Measurements from ENCODE around the gene TINAG.

TINAG gene, protein sequence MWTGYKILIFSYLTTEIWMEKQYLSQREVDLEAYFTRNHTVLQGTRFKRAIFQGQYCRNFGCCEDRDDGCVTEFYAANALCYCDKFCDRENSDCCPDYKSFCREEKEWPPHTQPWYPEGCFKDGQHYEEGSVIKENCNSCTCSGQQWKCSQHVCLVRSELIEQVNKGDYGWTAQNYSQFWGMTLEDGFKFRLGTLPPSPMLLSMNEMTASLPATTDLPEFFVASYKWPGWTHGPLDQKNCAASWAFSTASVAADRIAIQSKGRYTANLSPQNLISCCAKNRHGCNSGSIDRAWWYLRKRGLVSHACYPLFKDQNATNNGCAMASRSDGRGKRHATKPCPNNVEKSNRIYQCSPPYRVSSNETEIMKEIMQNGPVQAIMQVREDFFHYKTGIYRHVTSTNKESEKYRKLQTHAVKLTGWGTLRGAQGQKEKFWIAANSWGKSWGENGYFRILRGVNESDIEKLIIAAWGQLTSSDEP

DNA sequence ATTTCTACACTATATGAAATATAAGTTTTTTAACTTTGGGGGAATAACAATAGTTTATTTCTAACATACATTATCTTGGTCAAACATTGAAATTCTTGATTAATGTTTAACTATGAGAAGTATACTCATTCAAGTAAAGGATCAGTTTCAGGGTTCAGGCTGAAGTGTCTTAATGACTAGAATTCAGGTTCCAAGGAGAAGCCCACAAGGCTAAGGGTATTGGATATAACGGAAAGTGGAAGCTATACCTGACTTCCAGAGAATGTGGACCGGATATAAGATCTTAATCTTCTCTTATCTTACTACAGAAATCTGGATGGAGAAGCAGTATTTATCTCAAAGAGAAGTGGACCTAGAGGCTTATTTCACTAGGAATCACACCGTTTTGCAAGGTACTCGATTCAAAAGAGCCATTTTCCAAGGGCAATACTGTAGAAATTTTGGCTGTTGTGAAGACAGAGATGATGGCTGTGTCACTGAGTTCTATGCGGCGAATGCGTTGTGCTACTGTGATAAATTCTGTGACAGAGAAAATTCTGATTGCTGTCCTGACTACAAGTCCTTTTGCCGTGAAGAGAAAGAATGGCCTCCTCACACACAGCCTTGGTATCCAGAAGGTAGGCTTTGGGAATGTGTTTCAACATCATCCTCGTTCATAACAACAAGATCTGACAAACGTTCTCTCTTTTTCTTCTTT lies at the start of gene TINAG:
Gene TINAG (plus strand): TSS at position 153 of the 697 bp plus-strand sequence. CDS start 110 bp downstream, at position 263.
- DNase-seq, result no peak

DNA sequence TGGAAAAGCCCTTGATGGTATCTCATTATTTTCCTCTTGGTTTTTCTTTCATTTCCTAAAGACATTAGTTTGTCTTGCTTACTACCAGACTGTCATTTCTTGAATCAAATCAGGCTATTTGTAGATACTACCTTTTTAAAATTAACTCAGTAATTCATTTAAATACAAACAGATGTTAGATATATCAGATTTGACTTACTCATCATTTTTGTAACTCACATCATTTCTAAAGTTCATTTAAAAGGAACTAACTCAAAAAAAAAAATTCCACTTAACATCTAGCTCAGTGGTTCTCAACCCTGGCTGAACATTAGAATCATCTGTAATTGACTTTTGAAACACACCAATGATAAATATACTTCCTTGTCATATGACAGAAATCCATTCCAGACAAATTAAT lies 48.2 kb upstream of the TINAG start:
- DNase-seq, result no peak

DNA sequence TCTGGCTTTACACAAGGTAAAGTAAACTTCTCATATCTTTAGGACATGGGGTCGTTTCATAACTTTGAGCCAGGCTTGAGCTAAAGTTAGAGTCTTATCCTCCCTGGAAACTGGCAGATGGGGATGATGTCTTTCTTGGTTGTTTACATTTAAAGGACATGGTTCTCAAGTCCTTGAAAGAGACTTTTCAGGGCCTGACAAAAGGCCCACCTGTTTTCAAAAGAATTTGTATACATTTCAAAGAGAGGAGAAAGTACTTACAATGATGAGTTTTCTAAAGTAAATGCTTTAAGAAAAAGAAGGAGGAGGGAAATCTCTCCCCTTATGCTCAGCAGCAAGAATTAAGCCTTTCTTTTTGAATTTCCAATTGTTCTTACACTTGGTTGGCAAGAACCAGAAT lies 45.7 kb upstream of the TINAG start:
- DNase-seq, result no peak

DNA sequence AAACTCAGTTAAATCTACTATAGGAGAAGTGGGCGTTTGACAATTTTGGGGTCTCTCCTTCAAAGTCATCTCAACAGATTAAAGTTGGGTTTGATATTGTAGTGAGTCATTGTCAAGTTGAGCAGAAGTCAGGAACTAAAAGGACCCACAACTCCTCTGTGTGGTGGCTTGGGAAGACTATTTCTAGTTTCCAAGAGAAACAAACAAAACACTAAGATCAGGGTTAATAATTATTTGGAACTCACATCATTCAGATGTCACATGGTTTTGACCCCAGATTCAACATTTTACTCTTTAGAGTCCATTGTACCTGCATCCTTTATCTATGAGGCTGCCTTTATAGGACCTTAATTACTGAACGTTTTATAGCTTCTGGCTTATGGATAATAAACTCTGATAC lies 45.3 kb upstream of the TINAG start:
- DNase-seq, result no peak

DNA sequence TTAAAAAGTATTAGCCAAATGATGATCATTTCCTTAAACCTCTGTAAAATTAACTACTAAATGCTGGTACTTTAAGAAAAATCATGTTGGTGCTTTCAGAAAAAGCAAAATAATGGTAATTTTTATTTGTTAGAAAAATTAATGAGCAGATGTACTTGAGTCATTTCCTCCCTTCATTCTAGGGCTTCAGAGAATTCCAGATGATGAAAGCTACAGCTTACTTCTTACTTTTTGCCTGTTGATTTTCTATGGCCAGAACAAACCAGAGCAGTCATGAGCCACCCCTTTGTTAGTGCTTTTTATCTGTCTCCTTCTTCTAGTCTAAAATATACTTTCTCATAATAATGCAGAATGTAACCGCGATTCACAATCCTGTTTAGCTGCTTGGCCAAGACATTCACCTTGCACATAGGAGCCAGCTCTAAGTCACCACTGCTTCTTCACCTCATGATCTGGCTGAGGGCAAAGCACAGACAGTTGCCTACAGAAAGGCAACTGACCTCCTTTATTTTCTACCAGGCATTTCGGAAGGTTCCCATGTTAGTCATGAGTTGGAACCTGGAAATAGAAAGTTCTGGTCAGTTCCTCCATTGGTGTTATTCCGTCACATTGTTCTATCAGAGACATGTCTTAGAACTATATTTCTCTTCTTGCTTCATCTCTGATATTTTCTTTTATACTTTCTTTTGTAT lies 43.5 kb upstream of the TINAG start:
- no peak for DNase-seq

DNA sequence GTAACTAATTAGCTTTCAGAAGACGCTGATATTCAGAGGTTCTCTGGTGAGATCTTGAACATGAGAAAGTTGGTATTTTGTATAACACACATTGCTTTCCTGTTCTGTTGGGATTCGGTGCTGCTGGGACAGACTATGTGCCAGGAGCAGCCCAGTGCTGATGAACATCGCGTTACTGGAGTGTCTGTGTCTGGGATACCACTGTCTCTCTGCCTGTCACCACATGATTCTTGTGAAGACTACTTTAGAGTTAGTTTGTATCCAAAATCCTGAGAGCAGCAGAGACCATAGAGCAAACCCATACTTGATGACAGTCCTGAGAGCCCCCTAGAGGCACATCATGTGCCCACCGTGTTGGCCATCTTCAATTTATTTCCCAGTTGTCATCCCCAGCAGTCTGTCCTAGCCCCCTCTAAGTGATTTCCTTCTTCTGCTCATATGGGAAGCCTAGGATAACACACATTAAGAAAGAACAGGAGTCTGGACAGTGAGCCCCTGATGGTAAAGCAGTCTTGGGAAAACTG lies 41.8 kb upstream of the TINAG start:
- no peak for DNase-seq

DNA sequence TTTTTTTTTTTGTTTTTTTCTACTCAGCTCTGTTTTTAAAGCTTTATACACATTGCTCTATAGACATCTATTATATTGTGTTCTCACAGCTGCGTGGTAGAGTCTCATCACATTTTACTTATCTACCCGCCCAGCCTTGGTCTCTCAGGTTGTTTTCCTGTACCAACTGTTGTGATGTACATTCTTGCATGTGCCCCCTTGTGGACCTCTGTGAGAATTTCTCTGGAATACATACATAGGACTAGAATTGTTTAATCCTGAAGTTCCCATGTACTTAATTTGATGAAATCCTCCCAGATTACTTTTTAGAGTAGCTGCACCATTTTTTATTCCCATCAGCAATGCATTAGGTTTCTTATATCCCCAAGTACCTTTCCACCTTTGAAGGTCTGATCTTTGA lies 40.4 kb upstream of the TINAG start:
- DNase-seq, result peak in 1 of 2 donors; percentile 8

DNA sequence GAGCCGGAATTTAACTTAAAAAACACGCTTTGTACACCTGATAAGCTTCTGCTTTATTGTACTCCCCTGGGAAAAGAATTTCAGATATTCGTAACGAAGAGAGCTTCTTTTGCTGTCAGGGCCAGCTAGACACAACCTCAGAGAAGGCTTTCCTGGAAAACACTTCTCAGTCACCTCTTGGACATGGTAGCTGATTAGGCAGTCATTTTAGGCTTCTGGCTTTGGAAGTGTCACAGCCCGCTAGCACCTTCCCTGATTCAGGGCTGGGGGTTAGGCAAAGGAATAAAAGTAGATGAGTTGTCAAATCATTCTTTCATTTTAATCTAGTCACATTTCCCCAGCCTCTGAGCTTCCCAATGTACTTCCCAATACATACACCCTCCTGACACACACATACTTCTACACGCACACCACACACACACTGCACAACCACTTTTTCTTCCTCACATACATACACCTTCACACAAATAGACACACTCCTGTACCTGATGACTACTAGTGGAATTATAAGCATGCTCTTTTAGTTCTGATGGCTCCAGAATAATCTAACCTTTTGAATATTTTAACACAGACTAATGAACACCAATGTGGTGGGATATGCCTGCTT lies 34.9 kb upstream of the TINAG start:
- no peak for DNase-seq

DNA sequence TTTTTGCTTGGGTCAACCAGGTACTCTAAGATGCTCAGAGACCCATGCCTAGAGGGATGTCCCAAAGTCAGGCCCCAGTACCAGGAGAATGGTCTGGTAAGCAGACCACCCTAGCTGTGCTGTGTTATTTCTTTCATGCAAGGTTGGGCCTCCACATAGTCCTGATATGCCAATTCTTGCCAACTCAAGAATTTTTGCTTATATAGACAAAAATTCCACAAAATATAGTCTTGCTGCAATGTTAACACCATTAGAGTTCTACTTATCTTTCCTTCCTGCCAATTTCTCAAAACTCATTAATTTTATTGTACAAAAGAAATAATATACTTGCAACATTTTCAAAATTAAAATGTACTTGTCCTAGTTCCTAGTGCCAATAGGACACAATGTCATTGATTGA lies 33.9 kb upstream of the TINAG start:
- DNase-seq, result no peak

DNA sequence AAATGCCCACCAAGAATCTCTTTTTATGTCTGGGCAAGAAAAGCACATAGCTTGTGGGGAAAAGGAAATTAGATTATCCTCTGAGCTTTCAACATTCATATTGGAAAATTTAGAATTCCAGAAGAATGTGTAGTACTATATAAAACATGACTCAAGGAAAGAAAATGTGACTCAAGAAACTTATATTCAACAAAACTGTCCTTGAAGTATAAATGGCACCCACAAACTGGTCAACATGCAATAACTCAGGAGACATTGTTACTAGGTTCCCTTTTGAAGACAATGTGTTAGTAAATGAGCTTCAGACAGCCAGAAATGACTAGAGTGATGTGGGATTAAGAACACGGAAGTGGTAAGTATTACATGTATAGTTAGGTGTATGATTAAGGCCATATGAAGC lies 26.1 kb upstream of the TINAG start:
- DNase-seq, result no peak

DNA sequence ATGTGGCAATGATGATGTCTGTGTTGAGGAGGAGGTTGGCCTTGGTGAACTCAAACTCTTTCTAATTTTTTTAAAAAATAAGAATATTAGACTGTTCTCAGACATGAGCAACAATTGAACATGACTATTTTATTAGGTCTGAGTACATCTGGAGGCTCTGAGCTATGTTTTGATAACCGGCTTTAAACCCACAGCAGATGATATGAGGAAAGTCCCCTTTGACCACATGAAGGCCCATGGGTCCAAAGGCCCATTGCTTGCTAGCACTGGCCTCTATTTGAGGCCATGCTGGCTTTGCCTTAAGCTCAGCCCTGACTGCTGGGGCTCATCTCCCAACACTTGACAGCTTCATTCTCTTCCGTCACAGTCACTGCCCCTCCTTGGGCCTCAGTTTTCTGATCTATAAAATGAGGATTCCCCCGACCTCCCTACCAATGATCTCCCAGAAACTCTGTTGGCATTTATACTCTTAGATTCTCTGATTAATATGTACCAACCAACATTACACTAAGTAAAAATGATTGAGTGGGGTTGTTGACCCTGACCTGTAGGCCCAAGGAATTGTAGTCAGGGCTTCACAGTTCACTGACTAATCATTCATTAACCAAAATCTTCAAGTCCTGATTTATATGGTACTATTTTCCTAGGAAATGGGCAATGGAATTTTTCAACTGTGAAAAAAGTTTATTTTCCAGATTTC lies 23.9 kb upstream of the TINAG start:
- DNase-seq, result no peak

DNA sequence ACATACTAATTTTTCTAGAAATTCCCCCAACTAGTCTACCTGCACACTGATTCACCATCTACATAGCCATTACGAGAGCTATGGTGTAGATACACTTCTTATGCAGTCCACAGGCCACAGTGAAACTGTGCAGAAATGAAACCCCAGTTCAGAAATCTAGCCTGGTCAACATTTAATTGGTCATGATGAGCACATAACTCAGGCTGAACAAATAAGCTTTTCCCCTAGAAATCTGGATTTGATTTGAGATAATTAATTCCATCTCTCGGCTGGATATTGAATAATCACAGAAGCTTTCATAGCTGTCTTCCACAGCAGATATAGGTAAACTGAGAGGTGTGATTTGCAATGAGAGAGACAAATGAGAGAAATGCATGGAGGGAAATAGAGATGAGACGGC lies 22.6 kb upstream of the TINAG start:
- no peak for DNase-seq

DNA sequence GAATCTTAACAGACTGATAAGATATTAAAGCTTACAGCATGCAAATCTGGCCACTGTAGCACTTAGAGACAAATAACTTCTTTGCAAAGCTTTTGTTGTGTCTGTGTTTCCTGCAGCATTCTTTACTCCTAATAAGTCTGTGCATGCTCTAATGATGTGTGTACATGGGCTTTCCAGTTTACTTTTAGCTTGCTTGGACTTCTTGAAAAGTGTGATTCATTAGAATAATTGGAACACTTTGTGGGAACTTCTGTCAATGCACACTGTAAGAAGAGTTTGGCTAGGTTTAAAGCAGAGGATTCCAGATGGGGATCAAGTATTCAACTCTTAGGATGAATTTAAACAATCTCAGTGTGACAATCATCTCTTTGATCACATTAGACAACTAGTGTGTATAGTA lies 22.1 kb upstream of the TINAG start:
- DNase-seq, result no peak

DNA sequence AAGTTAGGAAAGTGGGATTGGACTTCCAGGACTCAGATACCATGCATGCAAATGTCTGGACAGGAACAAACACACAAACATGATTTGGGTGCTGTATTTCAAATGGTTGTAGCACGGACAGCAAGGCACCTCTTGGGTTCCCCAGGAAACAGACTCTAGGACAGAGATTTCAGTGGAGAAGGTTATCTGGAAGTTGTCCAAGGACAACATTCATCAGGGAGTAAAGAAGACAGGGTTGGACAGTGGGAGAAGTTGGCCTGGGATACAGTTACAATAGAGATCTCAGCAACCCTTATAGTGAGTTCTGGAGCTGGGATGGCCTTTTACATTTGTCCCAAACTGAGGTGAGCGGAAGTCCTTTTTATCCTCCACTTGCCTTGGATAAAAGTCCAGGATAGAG lies 19.8 kb upstream of the TINAG start:
- DNase-seq, result no peak

DNA sequence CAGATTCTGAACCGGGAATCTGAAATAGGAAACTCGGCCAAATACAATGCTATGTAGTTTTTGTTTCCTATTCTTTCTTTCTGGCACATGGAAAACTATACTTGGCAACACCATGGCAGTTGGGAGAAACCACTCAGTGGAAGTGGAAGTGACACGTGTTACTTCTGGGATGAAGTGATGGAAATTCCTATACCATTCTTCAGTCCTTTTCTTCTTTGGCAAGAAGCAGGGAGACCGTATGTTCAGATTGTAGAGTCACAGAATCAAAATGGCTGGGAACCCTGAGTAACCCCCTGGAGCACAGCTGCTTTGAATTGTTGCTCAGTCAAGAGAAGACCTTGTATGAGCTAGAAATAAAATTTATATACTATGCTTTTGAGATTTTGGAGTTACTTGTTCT lies 18.8 kb upstream of the TINAG start:
- no peak for DNase-seq

DNA sequence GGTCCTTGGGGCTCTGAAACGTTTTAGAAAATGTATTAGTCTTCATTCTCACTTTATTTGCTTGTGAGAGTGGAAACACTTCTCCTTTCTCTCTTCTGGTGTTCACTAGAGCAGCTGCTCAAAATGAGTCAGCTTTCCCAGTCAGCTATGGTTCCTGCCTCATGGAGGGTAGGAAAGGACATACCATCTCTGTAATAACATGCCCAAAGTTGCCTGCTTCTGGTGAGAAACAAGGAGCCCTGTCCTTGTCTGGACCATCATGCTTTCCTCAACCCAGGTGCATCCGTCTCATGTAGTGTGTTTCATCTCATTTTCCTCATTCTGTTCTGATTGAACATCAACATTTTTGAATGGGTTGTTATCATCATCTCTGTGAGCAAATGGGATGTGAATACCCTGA lies 17.1 kb upstream of the TINAG start:
- DNase-seq, result no peak

DNA sequence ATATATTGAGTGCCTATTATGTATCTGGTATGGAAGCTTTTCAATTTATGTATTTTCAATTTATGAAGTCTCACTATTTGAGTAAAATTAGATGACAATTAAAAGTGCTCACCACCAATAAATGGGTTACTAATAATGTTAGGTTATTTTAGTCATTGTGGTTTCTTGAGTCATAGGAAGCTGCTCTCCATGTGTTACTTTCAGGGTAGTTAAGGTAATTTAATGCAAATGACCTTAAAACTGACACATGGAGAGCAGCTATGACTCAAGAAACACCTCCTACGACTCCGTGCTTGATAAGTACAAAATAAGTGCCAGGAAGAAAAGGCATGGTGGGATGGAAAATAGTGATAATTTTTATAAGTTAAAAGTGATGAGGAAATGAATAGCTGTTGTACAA lies 16.5 kb upstream of the TINAG start:
- no peak for DNase-seq

DNA sequence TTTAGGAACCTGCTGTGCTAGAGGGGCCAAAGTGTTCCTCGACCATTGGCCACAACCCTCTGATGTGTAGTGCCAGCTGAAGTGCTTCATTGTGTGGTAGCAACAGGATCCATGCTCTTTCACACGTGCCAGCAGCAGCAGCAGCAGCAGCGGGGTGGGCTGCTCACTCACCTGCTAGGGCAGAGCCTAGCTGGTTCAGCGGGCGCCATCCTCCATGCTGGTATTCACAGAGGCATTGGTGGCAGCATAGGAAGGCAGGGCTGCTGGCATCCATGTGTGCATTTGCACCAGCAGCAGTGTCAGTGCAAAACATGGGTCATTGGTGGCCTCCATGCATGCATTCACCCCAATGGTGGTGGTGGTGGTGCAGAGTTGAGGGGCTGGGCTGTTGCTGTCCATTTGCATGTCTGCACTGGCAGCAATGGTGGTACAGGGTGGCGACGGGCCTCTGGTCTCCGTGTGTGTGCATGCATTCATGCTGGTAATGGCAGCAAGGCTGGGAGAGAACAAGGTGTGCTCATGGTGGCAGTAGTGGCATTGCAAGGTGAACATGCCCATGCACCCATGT lies 13.2 kb upstream of the TINAG start:
- no peak for DNase-seq

DNA sequence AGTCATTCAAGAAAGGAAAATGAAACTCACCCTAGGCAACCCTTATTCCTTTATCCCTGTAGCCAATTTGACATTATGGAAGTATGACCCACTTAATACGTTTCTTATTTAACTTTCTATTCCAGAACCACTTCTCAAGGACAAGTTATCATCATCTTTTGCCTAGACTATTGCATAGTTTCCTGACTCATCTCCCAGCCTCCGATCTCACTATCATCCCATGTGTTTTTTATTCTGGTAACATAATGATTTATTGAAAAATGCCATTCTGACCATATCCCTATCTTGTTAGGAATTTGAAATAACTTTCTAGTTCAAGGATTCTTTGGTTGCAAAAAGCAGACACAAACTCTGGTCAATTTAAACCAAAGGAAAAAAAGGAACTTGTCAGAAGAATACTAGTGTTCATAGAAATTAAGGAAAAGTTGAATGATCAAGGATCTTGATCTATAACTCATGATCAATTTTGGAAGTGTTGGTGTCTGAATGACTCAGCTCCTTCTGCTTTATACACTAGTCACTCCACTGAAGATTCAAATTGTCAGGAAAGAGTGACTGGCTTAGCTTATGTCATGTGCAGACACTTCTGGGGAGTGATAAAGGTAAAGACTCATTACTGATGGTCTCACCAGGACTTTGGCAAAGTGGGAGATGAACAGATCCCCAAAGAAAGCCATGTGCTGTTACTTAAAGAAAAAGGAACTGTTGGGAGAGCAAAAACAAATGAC lies 8.5 kb upstream of the TINAG start:
- DNase-seq, result no peak

DNA sequence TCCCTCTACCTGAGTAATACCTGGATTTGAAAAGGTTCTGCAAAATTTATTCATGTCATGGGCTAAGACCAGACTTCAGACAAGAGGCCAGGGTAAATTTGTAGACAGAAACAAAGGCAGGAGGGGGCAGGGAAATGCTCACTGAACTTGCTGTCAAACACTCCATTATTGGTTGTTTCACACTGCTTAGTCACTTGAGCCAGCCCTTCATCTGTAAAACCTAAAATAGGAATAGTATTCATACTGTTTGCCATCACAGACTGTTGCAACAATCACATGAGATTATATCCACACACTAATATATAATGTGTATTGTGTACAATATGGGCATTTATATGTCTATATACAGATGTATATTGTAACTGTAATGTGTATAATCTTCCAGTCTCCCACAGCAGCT lies 6.5 kb upstream of the TINAG start:
- no peak for DNase-seq

DNA sequence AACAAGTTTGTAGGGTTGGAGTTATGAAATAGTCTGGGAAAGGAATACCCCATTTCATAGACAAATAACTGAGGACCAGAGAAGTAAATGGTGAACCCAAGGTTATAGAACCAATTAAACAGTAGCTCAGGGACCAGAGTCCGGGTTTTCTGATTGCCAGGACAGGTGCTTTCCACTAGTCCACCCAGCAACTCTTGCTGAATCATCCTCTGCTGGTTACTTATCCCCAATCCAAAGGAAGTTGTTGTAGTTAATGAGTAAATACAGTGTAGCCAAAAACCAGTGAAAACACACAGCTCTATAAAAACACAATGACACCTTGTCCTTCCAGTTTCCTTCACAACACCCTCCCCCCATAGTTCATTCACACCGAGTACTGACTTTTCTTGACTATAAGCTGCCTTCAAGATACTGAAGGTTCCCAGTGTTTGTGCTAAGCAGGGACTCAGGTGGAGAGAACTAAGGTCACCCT lies 766 bp upstream of the TINAG start:
- DNase-seq, result no peak
